Measurements from ENCODE around the gene ATP8A2.

DNA sequence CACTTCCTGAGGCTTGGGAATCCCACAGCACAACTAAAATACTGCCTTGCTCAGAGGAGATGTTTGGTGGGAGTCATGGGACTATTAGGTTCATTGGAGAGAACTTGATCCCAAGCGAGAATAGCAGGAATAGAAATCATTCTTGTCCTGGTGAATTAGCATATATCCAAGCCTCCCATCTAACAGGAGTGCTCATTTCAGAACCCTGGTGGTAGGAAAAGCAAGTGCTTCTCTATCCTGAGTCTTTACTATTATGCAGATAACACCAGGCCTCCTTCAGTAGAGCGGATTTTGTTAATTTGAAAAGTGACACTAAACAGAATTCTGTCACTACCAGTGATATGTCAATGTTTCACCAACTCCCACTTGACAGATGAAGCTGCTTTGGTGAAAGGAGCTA, 199.5 kb downstream of the ATP8A2 start:
- TF ChIP-seq, protein P1, sequence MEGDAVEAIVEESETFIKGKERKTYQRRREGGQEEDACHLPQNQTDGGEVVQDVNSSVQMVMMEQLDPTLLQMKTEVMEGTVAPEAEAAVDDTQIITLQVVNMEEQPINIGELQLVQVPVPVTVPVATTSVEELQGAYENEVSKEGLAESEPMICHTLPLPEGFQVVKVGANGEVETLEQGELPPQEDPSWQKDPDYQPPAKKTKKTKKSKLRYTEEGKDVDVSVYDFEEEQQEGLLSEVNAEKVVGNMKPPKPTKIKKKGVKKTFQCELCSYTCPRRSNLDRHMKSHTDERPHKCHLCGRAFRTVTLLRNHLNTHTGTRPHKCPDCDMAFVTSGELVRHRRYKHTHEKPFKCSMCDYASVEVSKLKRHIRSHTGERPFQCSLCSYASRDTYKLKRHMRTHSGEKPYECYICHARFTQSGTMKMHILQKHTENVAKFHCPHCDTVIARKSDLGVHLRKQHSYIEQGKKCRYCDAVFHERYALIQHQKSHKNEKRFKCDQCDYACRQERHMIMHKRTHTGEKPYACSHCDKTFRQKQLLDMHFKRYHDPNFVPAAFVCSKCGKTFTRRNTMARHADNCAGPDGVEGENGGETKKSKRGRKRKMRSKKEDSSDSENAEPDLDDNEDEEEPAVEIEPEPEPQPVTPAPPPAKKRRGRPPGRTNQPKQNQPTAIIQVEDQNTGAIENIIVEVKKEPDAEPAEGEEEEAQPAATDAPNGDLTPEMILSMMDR (conservative IDR thresholded peaks at IDR 0.05), result no peak
- TF ChIP-seq EZH2 (IDR thresholded peaks at IDR 0.05; ENCODE audit: low read depth), result no peak
